ENCODE data around the gene EPB41. TPM values are rescaled to one million over a fixed set of nuclear protein-coding genes. Genes with fewer than 3 reads are reported as not detected.

Gene EPB41
- total and polyA plus RNA-seq, 3 experiments from 2014 or later, result 89.9 to 96.2 (median 93.6) TPM

DNA sequence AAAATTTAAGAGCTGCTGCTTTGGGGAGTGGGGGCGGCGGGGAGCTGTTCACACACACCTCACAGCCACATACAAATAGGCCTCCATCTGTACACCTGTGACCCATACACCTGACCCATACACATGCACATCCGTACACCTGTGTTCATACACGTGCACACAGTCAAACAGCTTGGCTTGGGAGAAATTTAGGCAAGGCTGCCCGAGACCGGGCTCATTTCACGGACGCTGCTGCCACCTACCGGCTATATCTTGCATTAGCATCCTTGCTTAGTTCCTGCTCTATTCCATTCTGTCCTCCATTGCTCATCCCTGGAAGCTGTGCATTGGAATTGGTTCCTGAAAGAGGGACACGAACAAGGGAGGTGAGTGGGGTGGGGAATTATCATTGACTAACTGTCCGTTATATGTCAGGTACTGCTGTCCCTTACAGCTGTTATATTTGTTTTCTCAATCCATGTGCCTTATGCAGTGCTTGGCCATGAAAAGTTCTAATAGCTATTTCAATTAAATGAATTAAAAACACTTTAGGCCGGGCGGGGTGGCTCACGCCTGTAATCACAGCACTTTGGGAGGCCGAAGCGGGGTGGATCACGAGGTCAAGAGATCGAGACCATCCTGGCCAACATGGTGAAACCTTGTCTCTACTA lies 37.1 kb upstream of the EPB41 start:
- Mint-ChIP-seq H3K9me3 (no peaks in the 10 kb centered on the region), H3K27ac (peak overlapping the region in 1 of 8 donors; percentile 41), H3K4me3 (no peak overlapping the region), H3K36me3 (no peaks in the 10 kb centered on the region), H3K27me3 (peaks cover 2 to 15% of the 10 kb centered on the region in 2 donors), H3K4me1 (peaks cover 8 to 11% (median 10%) of the 10 kb centered on the region in 3 donors)
- no peaks in the 10 kb centered on the region for H3K27me3 ChIP-seq (ENCODE audit: insufficient read depth, low read length, poor library complexity, severe bottlenecking)
- peak; percentile 63 to 81 (median 68) for DNase-seq
- peaks cover 6% of the 10 kb centered on the region for H3K4me1 ChIP-seq (ENCODE audit: insufficient read depth, low read length)
- ChIA-PET CTCF (interaction anchor here (0.6 to 10.1 kb wide), 59 partner anchors 8 to 789 kb away, joined by 3 to 182 read pairs (median 4); partner anchors contain the start of genes EPB41, EYA3, RCC1 and SRSF4), POLR2A (interaction anchor here (0.5 to 1.7 kb wide), 5 partner anchors 141 to 297 kb away, joined by 3 to 5 read pairs (median 4); partner anchors contain the start of gene YTHDF2)
- H3K4me3 ChIP-seq (ENCODE audit: low read length), result no peak overlapping the region
- no peaks in the 10 kb centered on the region for H3K9me3 ChIP-seq (ENCODE audit: low read length)
- no peak overlapping the region for H3K27ac ChIP-seq (ENCODE audit: low read depth, low read length)
- no peaks in the 10 kb centered on the region for H3K36me3 ChIP-seq (ENCODE audit: insufficient read depth, low read length)

DNA sequence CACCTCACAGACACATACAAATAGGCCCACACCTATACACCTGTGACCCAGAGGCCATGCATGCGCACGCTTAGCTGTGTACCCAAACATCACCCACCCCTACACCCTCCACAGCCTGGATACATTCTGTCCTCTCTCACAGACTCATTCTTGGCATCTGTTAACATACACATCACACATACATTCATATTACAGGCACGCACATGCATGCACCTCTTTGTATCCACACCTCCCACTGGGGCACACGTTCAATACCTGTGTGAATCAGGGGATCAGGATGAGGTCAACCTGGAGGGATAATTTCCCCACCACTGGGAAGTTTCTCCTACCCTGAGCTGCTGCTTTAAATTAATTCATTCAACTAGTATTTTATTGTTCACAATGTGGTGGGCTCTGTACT lies 35.6 kb upstream of the EPB41 start:
- H3K4me1 ChIP-seq (ENCODE audit: insufficient read depth, low read length), result peaks cover 12% of the 10 kb centered on the region
- no peaks in the 10 kb centered on the region for H3K36me3 ChIP-seq (ENCODE audit: insufficient read depth, low read length)
- Mint-ChIP-seq H3K27me3 (peaks cover 2 to 7% of the 10 kb centered on the region in 2 donors), H3K36me3 (no peaks in the 10 kb centered on the region), H3K4me1 (peaks cover 13 to 19% (median 19%) of the 10 kb centered on the region in 3 donors), H3K9me3 (no peaks in the 10 kb centered on the region), H3K27ac (peak overlapping the region in 1 of 8 donors; percentile 29), H3K4me3 (no peak overlapping the region)
- CTCF ChIA-PET, result interaction anchor here (0.6 to 10.1 kb wide), 6 partner anchors 94 to 640 kb away, joined by 3 to 182 read pairs (median 43); no protein-coding TSS in a partner anchor
- H3K9me3 ChIP-seq (ENCODE audit: low read length), result no peaks in the 10 kb centered on the region
- POLR2A ChIA-PET, result no interaction called here
- no peaks in the 10 kb centered on the region for H3K27me3 ChIP-seq (ENCODE audit: insufficient read depth, low read length, poor library complexity, severe bottlenecking)
- no peak for DNase-seq
- H3K4me3 ChIP-seq (ENCODE audit: low read length), result no peak overlapping the region
- H3K27ac ChIP-seq (ENCODE audit: low read depth, low read length), result no peak overlapping the region

DNA sequence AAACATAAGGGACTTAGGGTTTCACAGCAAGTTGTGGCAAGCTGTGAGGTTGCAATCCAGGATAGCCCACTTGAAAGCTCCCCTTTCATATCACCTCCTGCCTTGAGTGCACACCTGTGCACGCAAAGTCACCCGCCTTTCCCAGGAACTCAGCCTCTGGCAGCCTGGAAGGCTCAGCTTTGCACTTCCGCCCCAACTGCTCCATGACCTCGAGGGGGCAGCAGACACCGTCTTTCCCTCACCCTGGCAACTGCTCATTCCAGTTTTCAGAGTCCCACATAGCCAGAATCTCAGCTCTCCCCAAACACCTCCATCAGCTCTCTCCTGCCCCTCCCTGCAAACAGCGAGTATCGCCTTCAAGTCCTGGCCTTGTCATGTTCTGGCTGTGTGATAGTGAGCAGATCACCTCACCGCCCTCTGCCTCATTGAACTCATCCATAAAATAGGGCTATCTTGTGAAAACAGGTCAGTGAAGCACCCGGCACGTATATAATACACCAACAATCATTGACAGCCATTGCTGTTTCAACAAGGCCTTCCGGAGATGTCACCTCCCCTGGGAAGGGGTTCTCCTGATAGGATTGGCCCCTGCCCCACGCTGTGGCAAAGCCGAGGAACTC lies 32.2 kb upstream of the EPB41 start:
- Histone ChIP-seq H3K27ac (ENCODE audit: low read depth, low read length) (peak overlapping the region; percentile 72), H3K36me3 (ENCODE audit: insufficient read depth, low read length) (no peaks in the 10 kb centered on the region), H3K27me3 (ENCODE audit: insufficient read depth, low read length, poor library complexity, severe bottlenecking) (no peaks in the 10 kb centered on the region), H3K4me1 (ENCODE audit: insufficient read depth, low read length) (peaks cover 42% of the 10 kb centered on the region), H3K9me3 (ENCODE audit: low read length) (no peaks in the 10 kb centered on the region), H3K4me3 (ENCODE audit: low read length) (no peak overlapping the region)
- Mint-ChIP-seq H3K36me3 (no peaks in the 10 kb centered on the region), H3K9me3 (no peaks in the 10 kb centered on the region), H3K4me1 (peaks cover 38 to 47% (median 44%) of the 10 kb centered on the region in 3 donors), H3K4me3 (peak overlapping the region in 2 of 7 donors; percentile 18 to 54), H3K27me3 (peaks cover 1 to 7% of the 10 kb centered on the region in 2 donors), H3K27ac (peak overlapping the region; percentile 11 to 75 (median 47))
- ChIA-PET POLR2A (interaction anchor here (0.6 to 0.8 kb wide), 2 partner anchors 49 to 152 kb away, joined by 3 to 4 read pairs; no protein-coding TSS in a partner anchor), CTCF (interaction anchor here (0.7 to 10.1 kb wide), 37 partner anchors 9 to 634 kb away, joined by 3 to 182 read pairs (median 3); partner anchors contain the start of genes EPB41, SRSF4 and TMEM200B)
- peak; percentile 65 to 85 (median 72) for DNase-seq

DNA sequence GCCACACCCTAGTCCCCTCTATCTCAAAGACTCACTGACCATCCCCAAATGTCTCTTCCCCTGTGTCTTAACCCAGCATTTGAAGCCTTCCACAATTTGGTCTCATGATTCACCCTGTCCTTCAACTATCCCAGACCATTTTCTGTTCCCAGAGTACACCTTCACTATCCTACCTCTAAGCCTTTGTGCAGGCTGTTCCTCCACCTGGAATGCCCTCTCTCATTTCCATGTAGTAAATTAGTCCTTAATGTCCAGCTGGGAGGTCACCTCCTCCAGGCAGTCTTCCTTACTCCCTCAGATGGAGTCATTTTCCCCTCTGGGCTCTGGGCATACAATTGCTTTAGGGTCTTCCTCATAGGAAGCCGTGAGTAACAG lies 31.1 kb upstream of the EPB41 start:
- no peak for DNase-seq
- peaks cover 0 to 7% of the 10 kb centered on the region in 2 donors for H3K27me3 Mint-ChIP-seq
- peaks cover 47% of the 10 kb centered on the region for H3K4me1 ChIP-seq (ENCODE audit: insufficient read depth, low read length)
- peaks cover 42 to 50% (median 49%) of the 10 kb centered on the region in 3 donors for H3K4me1 Mint-ChIP-seq
- no peaks in the 10 kb centered on the region for H3K9me3 Mint-ChIP-seq
- H3K9me3 ChIP-seq (ENCODE audit: low read length), result no peaks in the 10 kb centered on the region
- peaks cover 0 to 3% (median 0%) of the 10 kb centered on the region in 3 donors for H3K36me3 Mint-ChIP-seq
- ChIA-PET POLR2A (no interaction called here), CTCF (interaction anchor here (1.0 to 10.1 kb wide), 7 partner anchors 42 to 1214 kb away, joined by 3 to 182 read pairs (median 5); no protein-coding TSS in a partner anchor)
- peak overlapping the region in 3 of 8 donors; percentile 14 to 68 (median 58) for H3K27ac Mint-ChIP-seq
- H3K36me3 ChIP-seq (ENCODE audit: insufficient read depth, low read length), result no peaks in the 10 kb centered on the region
- H3K4me3 Mint-ChIP-seq, result peak overlapping the region in 1 of 7 donors; percentile 42
- H3K27ac ChIP-seq (ENCODE audit: low read depth, low read length), result peak overlapping the region; percentile 72
- no peaks in the 10 kb centered on the region for H3K27me3 ChIP-seq (ENCODE audit: insufficient read depth, low read length, poor library complexity, severe bottlenecking)
- H3K4me3 ChIP-seq (ENCODE audit: low read length), result no peak overlapping the region

DNA sequence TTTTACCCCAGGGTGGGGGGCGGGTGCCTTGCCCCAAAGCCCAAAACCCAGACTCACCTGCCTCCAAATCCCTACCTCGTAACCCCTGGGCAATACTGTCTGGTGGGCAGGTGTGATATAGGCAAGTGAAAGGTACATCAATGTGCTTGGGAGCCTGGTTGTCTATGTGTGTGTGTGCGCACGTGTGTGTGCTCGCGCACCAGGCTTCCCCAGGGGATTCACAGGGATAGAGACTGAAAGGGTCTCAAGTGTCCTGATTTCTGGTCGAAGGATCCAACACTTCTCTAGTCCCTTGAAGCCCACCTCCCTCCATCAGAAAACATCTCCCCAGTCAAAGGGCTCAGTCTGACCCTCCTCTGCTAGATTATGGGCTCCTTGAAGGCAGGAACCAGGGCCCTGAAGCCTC lies 28.9 kb upstream of the EPB41 start:
- H3K4me3 Mint-ChIP-seq, result peak overlapping the region in 2 of 7 donors; percentile 11 to 98
- no peaks in the 10 kb centered on the region for H3K36me3 ChIP-seq (ENCODE audit: insufficient read depth, low read length)
- peaks cover 49% of the 10 kb centered on the region for H3K4me1 ChIP-seq (ENCODE audit: insufficient read depth, low read length)
- ChIA-PET CTCF (interaction anchor here (0.5 to 10.1 kb wide), 13 partner anchors 9 to 718 kb away, joined by 3 to 182 read pairs (median 4); partner anchors contain the start of genes EPB41, SRSF4, TAF12 and YTHDF2), POLR2A (interaction anchor here (0.6 to 1.5 kb wide), 11 partner anchors 24 to 475 kb away, joined by 3 to 12 read pairs (median 5); partner anchors contain the start of genes EPB41 and SRSF4)
- H3K27me3 Mint-ChIP-seq, result peaks cover 0 to 5% of the 10 kb centered on the region in 2 donors
- H3K27ac ChIP-seq (ENCODE audit: low read depth, low read length), result peak overlapping the region; percentile 66
- no peaks in the 10 kb centered on the region for H3K9me3 Mint-ChIP-seq
- H3K4me1 Mint-ChIP-seq, result peaks cover 56 to 72% (median 66%) of the 10 kb centered on the region in 3 donors
- H3K36me3 Mint-ChIP-seq, result peaks cover 0 to 4% (median 0%) of the 10 kb centered on the region in 3 donors
- DNase-seq, result no peak
- no peaks in the 10 kb centered on the region for H3K27me3 ChIP-seq (ENCODE audit: insufficient read depth, low read length, poor library complexity, severe bottlenecking)
- H3K9me3 ChIP-seq (ENCODE audit: low read length), result no peaks in the 10 kb centered on the region
- peak overlapping the region; percentile 43 to 98 (median 94) for H3K27ac Mint-ChIP-seq
- H3K4me3 ChIP-seq (ENCODE audit: low read length), result no peak overlapping the region

DNA sequence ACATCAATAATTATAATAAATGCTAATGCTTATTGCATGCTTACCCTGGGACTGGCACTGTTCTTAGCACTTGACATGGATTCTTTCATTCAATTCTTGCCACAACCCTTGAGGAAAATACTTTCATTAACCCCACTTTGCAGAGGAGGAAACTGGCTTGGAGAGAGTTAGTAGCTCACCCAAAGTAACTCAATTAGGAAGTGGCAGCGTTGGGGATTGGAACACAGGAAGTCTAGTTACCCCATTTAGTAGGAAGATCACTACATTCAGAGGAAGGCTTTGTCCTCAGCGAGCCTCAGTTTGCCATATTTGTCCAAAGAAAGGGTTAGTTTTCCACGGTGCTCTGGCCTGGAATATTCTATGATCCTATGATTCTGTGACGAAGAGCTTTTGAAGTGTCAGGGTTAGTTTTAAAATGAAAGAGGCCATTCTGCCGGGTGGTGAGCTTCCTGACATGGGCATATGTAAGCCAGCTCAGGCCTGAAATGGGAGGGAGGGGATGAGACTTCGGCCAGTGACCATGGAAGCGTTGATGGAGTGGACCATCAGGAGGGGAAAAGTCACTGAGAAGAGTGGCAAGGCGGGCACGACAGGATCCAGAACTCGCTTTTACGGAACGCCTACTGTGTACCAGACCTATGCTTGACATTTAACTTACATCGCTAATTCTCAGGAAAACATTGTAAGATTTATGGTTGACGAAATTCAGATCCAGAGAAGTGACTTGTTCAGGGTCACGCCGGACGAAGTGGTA lies 28.2 kb upstream of the EPB41 start:
- ChIA-PET CTCF (interaction anchor here (0.7 kb wide), 1 partner anchor 28 kb away, joined by 3 read pairs; no protein-coding TSS in a partner anchor), POLR2A (interaction anchor here (0.6 kb wide), 1 partner anchor 380 kb away, joined by 3 read pairs; the partner anchor contains the start of gene RCC1)
- peaks cover 49% of the 10 kb centered on the region for H3K4me1 ChIP-seq (ENCODE audit: insufficient read depth, low read length)
- Mint-ChIP-seq H3K36me3 (peaks cover 0 to 5% (median 0%) of the 10 kb centered on the region in 3 donors), H3K9me3 (no peaks in the 10 kb centered on the region), H3K4me3 (peak overlapping the region; percentile 82 to 98 (median 90)), H3K27ac (peak overlapping the region; percentile 88 to 98 (median 97)), H3K4me1 (peaks cover 56 to 76% (median 69%) of the 10 kb centered on the region in 3 donors), H3K27me3 (peaks cover 0 to 5% of the 10 kb centered on the region in 2 donors)
- peak overlapping the region; percentile 83 for H3K27ac ChIP-seq (ENCODE audit: low read depth, low read length)
- no peaks in the 10 kb centered on the region for H3K36me3 ChIP-seq (ENCODE audit: insufficient read depth, low read length)
- no peaks in the 10 kb centered on the region for H3K27me3 ChIP-seq (ENCODE audit: insufficient read depth, low read length, poor library complexity, severe bottlenecking)
- H3K9me3 ChIP-seq (ENCODE audit: low read length), result no peaks in the 10 kb centered on the region
- DNase-seq, result peak in 1 of 5 donors; percentile 6
- peak overlapping the region; percentile 88 for H3K4me3 ChIP-seq (ENCODE audit: low read length)

DNA sequence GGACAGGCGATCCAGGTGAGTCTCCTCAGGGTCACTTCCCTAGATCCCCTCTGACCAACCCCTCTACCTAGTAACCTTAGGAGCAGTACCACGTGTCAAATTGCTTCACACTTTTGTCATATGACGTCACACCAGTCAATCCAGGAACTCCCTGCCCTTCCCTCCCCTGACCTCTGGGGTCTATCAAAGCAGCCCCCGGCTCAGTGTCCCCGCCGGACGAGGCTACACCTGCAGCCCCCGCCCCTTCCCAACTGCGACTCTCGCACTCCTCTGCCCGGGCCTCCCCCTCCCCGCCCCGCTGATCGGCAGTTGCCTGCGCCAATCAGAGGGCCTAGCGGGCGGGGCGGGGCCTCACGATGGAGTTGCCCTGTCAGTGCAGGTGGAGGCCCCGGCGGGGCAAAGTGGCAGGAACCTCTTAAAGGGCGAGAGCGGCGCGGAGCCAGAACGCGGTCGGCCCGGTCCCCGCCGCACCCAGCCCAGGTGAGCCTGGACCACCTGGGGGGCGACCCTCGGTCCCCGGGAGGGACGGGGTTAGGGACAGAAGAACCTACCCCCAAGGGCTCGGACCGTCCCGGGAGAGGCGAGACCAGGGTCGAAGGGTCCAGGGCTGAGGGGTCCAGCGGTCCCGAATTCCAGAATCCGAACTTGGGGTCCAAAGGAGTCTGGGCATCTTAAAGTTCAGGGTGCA lies 27.5 kb upstream of the EPB41 start:
- Histone ChIP-seq H3K27me3 (ENCODE audit: insufficient read depth, low read length, poor library complexity, severe bottlenecking) (no peaks in the 10 kb centered on the region), H3K27ac (ENCODE audit: low read depth, low read length) (peak overlapping the region; percentile 83), H3K9me3 (ENCODE audit: low read length) (no peaks in the 10 kb centered on the region), H3K4me3 (ENCODE audit: low read length) (peak overlapping the region; percentile 88), H3K4me1 (ENCODE audit: insufficient read depth, low read length) (peaks cover 47% of the 10 kb centered on the region), H3K36me3 (ENCODE audit: insufficient read depth, low read length) (no peaks in the 10 kb centered on the region)
- Mint-ChIP-seq H3K36me3 (peaks cover 0 to 6% (median 0%) of the 10 kb centered on the region in 3 donors), H3K9me3 (no peaks in the 10 kb centered on the region), H3K27me3 (peaks cover 0 to 5% of the 10 kb centered on the region in 2 donors), H3K4me3 (peak overlapping the region; percentile 82 to 98 (median 90)), H3K27ac (peak overlapping the region; percentile 88 to 98 (median 97)), H3K4me1 (peaks cover 53 to 78% (median 68%) of the 10 kb centered on the region in 3 donors)
- CTCF ChIA-PET, result interaction anchor here (1.9 to 2.8 kb wide), 2 partner anchors 10 to 26 kb away, joined by 7 to 10 read pairs; partner anchors contain the start of gene EPB41
- DNase-seq, result peak; percentile 85 to 92 (median 88)
- POLR2A ChIA-PET, result interaction anchor here (0.6 kb wide), 1 partner anchor 295 kb away, joined by 4 read pairs; the partner anchor contains the start of gene SRSF4

Measured in CD8-positive, alpha-beta memory T cell (primary cell).